ENCODE results near the gene CD226. TPM values are rescaled to one million over a fixed set of nuclear protein-coding genes. Genes with fewer than 3 reads are reported as not detected.

Gene CD226
- total and polyA plus RNA-seq, 10 of the 15 experiments (the other 5 are each of a cell fraction or from before 2014, with no cell fraction given), result 12.9 to 68.8 (median 47.3) TPM

- Histone ChIP-seq H3K9ac (ENCODE audit: control insufficient read depth, insufficient read depth, low read length) (no peak overlapping the region), H3K4me2 (ENCODE audit: control insufficient read depth, insufficient read depth) (no peak overlapping the region), H3K4me1 (ENCODE audit: control insufficient read depth, insufficient read depth, low read length) (no peaks in the 10 kb centered on the region), H3K27ac (ENCODE audit: control insufficient read depth, insufficient read depth) (no peak overlapping the region), H3K36me3 (ENCODE audit: control insufficient read depth in 2 of 2, insufficient read depth in 2 of 2, low read length in 1 of 2) (peaks cover 1 to 5% of the 10 kb centered on the region in 2 experiments), H3K79me2 (ENCODE audit: control insufficient read depth, insufficient read depth, low read length) (no peaks in the 10 kb centered on the region), H3K9me3 (replicated peaks; ENCODE audit: control insufficient read depth, insufficient read depth, low read length) (no peaks in the 10 kb centered on the region), H3K27me3 (replicated peaks in 1 of 2; ENCODE audit: control insufficient read depth in 2 of 2, insufficient read depth in 2 of 2, low read length in 1 of 2) (no peaks in the 10 kb centered on the region), H2AFZ (ENCODE audit: control insufficient read depth, low read depth, low read length) (no peak overlapping the region), H4K20me1 (ENCODE audit: control insufficient read depth, insufficient read depth) (no peaks in the 10 kb centered on the region), H3K4me3 (no peak overlapping the region)
- CTCF ChIA-PET, result interaction anchor here (0.7 to 1.5 kb wide), 2 partner anchors 10 to 26 kb away, joined by 3 to 4 read pairs; no protein-coding TSS in a partner anchor
- TF ChIP-seq SMAD1 (IDR thresholded peaks at IDR 0.05; ENCODE audit: low read depth, partially characterized antibody) (no peak), CBFB (IDR thresholded peaks at IDR 0.05; ENCODE audit: low read depth) (no peak), ZNF687 (IDR thresholded peaks at IDR 0.05) (no peak), BACH1 (IDR thresholded peaks at IDR 0.05; ENCODE audit: borderline replicate concordance) (no peak), NR2C2 (IDR thresholded peaks at IDR 0.05; ENCODE audit: borderline replicate concordance, control insufficient read depth, insufficient read length, low read depth) (no peak), TBL1XR1 (IDR thresholded peaks at IDR 0.05; ENCODE audit: low read depth, low read length) (no peak), KAT2A (conservative IDR thresholded peaks at IDR 0.05; ENCODE audit: control insufficient read depth, low read depth, low read length) (no peak), POLR2AphosphoS2 (IDR thresholded peaks at IDR 0.05; ENCODE audit: low read depth, low read length) (no peak), ZNF24 (IDR thresholded peaks at IDR 0.05) (no peak), GATAD2B (conservative IDR thresholded peaks at IDR 0.05; ENCODE audit: low read depth) (no peak)
- BruUV-seq (replicated peaks), result no TSS peak
- DNase-seq (ENCODE audit: low read depth, low spot score), result no peak
- WGBS (ENCODE audit: insufficient coverage, insufficient replicate concordance, low lambda C conversion rate, missing lambda C conversion rate), result 97% methylated on average over 4 of the region's 4 CpGs
- RAD21 ChIA-PET (ENCODE audit: unreplicated experiment), result interaction anchor here (0.6 to 1.3 kb wide), 2 partner anchors 11 to 49 kb away, joined by 3 read pairs; no protein-coding TSS in a partner anchor
- FAIRE-seq, result no peak
- POLR2A ChIA-PET, result interaction anchor here (0.7 kb wide), 1 partner anchor 10 kb away, joined by 3 read pairs; no protein-coding TSS in a partner anchor
- SMC1A ChIA-PET (ENCODE audit: uncharacterized antibody, unreplicated experiment), result interaction anchor here (0.9 to 1.8 kb wide), 4 partner anchors 10 to 162 kb away, joined by 3 to 9 read pairs (median 3); no protein-coding TSS in a partner anchor
- in situ Hi-C loops (cut with MboI), result no loop called here
- intact Hi-C loops (cut with micrococcal nuclease; ENCODE audit: unreplicated experiment), result no loop called here
- no peak for ATAC-seq
Observed at GRCh38 chr18:69872661-69873060, 75.0 kb downstream of the CD226 start.
